GM10847 (cell line): ENCODE measurements around the gene CD7.

Experiments
- POLR2A ChIP-seq: IDR thresholded peaks from 2 replicates; pipeline ENCODE4 v1.6.1; 2011; ENCODE audit not compliant: insufficient read length; ENCODE audit errors: extremely low read depth

The CD7 gene

DNA sequence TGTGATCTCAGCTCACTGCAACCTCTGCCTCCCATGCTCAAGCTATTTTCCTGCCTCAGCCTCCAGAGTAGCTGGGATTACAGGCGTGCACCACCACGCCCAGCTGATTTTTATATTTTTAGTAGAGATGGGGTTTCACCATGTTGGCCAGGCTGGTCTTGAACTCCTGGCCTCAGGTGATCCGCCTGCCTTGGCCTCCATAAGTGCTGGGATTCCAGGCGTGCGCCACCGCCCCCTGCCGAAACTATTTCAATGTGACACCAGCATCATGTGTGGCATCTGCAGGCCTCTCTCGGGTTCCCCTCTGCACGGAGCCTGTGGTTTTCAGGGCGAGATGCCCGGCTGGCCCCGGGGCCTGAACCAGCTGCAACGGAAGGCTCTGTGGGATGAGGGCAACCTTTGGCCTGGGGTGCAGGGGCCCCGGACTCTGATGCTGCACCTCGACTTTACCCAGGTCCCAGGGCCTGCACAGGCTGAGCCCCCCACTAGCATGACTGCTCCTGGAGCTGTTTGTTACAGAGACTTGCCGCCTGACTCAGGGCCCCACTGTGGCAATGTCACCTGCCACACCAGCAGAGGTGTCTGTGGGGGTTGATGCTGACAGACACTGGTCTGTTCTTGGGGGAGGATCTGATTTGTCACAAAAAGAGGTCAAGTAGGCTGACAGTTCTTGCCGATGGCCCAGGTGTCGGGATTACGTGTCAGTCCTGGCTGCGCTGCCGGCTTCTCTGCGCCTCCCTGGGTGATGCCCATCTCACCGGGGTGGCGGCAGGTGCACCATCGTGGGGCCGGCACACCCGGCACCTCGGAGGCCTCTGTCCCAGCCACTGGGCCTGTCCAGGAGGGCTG lies 33.0 kb upstream of the CD7 start:
- no peak for TF ChIP-seq POLR2A

DNA sequence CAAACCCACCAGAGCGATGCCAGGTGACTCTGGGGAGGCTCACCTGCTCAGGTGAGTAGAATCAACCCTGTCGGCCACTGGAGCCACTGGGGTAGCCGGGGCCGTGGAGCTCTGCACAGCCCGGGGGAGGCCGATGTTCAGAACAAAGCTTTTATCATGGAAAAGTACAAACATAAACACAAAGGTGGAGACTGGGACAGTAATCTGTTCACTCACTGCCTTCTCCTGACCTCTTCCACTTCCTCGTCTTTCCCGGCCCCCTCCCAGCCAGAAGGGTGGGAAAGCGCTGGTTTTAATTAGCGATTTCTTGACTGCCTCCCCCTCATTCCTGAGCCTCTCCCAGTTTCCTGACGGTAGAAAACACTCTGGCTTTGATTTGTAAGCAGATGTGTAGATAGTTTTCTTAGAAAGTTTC lies 31.9 kb upstream of the CD7 start:
- TF ChIP-seq POLR2A = no peak

DNA sequence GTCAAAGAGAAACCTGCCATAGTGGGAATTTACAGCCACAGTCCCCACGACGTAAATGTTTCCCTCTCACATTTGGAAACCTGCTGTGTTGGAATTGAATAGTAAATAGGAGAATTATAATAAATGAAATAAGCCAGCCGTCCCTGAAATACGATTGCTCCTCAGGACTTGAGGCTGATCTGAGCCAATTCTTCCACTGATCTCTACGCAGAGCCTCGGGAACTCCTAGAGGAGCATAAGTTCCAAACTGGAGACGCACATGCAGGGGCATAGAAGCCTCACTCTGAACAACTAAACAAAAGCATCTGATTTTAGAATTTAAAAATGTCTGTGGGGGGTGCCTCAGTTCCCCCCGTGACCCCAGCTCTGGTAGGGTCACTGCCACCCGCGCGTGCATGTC lies 31.5 kb upstream of the CD7 start:
- no peak for TF ChIP-seq POLR2A

DNA sequence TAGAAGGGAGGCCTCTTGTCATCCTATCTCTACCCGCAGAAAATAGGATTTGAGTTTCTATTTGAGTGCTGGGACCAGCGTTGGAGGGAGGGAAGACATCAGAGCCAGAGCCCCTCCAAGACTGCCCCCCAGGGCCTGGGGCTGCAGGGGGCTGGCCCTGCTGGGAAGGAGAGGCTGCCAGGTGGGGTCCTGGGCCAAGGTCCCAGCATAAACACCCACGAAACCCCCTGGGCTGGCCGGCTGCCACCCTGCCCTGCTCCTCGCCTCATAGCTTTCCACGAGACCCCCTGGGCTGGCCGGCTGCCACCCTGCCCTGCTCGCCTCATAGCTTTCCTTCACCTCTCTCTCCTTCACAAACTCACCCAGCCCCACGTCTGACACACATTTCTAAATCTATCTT lies 31.0 kb upstream of the CD7 start:
- TF ChIP-seq POLR2A = no peak

DNA sequence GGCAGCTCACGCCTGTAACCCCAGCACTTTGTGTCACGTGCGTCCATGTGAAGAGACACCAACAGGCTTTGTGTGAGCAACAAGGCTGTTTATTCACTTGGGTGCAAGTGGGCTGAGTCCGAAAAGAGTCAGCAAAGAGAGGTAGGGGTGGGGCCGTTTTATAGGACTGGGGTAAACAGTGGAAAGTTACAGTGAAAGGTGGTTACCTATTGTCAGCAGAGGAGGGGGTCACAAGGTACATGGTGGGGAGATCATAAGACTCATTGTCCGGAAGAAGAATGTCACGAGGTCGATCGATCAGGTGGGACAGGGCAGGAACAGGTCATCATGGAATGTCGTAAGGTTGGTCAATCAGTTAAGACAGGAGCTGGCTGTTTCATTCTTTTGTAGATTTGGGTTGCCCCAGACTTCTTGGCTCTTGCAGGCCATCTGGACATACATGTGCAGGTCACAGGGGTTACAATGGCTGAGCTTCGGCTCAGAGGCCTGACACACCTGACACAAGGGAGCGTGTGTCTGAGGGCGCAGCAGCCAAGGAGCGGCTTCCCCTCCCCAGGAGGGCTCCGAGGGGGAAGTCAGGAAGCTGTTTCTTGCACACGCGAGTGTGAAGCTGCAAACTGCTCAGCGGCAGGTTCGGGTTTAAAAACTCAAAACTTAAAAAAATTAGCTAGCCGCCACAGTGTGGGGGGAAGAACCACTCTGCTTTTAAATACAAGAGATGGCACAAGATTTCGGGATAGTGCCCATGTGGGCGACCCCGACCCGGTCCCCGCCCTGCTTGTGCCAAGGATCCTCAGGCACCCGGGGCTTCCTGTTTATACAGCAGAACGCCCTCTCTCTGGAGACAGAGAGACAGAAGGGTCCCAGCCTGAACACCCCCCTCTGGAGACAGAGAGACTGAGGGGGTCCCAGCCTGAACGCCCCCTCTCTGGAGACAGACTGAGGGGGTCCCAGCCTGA lies 29.2 kb upstream of the CD7 start:
- TF ChIP-seq POLR2A = no peak

DNA sequence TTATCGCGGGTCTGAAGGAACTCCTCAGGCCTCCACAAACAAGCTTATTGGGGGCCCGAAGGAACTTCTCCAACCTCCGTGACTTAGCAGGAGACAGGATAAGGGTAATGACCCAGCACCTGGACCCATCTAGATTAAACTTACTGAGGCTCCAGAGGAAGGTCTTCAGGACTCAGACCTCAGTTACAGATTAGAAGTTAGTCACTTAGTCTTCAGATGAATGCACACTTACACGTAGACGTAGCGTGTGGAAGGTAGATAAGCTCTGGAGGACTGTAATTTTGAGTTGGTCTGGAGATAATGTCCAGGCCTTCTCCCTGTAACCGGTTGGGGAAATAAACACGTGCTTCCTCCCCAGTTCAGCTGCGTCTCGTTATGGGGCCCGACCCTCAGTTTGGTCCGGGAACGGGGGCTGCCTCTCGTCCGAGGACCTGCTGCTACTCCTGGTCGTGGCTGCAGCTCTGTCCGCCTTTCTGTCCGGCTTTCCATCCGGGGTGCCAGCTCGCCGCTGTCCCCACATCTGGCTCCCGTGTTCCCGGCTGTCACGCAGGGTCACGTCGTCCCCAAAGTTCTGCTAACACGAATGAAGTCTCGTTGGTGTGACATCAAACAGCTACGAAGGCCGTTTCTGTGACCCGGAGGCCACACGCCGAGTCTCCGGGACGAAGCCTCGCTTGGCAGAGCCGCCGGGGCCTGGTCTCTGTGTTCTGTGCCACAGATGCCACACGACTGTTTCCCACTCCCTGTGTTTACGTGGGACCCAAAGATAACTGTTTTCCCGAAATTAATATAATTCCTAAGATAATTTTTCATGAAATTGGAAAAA lies 28.0 kb upstream of the CD7 start:
- TF ChIP-seq POLR2A = no peak

DNA sequence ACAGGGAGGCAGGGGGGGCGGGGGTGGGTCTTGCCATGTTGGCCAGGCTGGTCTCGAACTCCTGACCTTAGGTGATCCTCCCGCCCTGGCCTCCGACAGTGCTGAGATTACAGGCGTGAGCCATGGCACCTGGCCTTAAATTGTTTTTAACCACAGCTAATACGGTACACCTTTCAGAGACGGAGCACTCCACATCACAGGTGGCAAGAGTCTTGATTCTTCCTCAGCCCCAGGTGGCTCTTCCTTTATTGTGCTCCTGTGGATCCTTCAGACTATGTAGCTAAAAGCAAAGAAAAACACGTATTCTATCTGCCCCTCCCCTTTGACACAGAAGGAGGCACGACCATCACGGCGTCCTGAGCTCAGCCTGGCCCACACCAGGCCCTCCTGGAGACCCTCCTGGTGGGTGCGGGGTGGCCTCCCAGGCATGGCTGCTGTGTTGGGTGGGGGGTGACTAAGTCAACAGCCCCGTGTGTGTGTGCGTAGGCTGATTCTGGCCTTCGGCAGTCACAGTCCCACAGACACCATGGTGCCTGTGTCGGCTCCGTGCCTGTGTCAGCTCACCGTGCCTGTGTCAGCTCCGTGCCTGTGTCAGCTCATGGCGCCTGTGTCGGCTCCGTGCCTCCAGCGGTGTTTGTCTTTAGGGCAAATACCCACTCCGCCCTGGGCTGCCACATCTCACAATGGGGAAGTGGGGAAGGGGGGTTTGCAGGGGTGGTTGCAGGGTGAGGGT lies 26.9 kb upstream of the CD7 start:
- TF ChIP-seq POLR2A = no peak

DNA sequence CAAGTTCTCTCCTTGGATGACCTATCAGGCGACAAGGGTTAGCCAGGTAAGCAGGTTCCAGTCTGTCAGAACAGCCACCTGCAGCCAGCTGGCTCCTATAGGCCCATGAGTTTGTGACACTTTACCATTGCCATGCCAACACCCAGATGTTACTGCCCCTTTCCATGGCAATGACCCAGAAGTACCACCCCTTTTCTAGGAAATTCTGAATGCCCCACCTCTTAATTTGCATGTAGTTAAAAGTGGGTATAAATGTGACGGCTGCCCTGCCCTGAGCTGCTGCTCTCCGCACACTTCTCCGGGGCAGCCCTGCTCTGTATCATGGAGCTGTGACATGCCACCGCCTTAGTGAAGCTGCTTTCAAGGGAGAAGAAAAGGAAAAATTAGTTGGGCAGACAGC lies 26.2 kb upstream of the CD7 start:
- no peak for TF ChIP-seq POLR2A

DNA sequence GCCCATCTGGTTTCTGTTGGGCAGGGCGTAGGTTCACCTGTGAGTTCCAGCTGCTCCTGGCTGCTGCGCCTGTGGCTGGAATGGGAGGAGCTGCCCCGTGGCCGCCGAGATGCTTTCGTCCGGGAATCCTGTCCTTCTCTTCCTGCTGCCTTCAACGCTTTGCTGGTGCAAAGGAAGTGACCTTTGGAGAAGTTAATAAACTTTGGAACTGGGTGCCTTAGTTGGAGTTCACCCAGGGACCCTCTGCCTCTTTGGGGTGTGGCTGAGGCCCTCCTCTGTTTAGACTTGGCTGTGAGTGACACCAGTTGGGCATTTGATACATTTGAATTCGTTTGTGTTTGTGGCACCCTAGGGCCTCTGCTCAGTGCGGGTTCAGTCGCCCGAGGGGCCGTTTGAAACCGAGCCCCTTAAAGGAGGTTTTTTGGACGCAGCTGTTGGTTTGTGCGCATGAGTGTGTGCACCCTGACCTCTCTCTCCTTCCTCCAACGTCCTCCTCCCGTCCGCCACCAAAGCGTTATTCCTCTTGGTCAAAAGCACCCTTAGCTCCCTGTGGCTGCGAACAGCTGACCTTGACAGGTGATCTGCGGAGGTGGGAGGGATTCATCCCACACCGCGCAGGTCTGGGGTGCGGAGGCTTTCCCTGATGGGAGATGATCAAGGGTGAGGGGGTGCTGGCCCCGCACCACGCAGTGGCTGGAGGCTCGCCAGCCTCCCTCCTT lies 25.1 kb upstream of the CD7 start:
- TF ChIP-seq POLR2A = no peak

DNA sequence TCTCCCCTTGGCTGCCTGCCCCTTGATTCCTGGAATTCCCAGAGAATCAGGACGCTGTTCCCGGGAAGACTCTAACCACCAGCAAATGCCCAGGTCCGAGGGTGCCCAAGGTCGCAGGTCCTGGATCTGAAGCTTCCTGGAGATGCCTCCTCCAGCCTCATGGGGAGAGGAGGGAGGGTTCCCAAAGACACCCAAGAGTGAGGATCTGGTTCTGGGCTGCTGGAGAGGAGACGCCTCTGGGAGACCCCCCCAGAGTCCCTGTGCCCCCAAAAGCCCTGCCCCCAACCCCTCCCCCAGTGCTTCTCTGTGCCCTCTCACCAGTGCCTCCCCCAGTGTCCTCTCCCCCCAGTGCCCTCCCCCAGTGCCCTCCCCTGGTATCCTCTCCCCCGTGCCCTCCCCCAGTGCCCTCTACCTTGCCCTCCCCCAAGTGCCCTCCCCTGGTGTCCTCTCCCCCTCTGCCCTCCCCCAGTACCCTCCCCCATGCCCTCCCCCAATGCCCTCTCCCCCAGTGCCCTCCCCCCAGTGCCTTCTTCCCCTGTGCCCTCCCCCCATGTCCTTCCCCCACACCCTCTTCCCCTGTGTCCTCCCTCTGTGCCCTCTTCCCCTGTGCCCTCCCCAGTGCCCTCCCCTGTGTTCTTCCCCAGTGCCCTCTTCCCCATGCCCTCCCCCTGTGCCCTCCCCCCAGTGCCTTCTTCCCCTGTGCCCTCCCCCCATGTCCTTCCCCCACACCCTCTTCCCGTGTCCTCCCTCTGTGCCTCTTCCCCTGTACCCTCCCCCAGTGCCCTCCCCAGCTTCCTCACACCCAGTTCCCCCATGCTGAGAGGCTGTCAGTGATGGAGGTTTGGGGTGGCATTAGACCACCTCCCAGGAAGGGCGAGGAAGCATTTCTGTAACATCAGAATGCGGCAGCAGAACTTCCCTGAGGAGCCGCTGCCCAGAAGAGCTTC lies 22.5 kb upstream of the CD7 start:
- TF ChIP-seq POLR2A = no peak

DNA sequence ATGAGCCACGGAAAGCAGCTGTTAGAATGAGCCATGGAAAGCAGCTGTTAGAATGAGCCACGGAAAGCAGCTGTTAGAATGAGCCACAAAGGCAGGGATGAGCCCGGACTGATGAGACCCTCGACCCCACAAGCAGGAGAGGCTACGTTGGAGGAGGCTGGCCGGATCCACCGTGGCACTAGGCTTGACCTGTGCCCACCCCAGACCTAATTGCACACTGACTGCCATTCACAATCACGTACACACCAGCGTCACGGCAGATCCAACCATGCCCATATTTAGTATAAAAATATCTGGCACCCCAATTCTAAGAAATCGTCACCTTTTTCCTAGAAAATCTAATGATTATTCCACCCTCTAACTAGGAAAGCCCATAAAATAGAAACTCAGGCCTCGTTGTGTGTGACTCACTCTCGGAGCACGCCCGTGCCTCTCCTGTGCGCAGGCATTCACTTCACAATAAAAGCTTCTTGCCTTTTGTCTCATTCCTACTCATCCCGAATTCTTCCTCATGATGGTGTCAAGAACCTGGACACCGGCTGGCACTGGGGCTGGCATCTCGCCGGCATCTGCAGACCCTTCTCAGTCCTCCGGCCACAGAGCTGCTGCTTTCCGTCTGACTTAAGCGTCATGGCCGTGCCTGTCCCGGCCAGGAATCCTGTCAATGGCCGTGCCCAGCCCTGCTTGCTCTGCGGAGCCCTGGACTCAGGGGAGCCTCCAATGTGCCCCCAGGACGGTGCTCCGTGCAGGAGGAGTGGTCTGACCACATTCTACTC lies 21.6 kb upstream of the CD7 start:
- TF ChIP-seq POLR2A = no peak

DNA sequence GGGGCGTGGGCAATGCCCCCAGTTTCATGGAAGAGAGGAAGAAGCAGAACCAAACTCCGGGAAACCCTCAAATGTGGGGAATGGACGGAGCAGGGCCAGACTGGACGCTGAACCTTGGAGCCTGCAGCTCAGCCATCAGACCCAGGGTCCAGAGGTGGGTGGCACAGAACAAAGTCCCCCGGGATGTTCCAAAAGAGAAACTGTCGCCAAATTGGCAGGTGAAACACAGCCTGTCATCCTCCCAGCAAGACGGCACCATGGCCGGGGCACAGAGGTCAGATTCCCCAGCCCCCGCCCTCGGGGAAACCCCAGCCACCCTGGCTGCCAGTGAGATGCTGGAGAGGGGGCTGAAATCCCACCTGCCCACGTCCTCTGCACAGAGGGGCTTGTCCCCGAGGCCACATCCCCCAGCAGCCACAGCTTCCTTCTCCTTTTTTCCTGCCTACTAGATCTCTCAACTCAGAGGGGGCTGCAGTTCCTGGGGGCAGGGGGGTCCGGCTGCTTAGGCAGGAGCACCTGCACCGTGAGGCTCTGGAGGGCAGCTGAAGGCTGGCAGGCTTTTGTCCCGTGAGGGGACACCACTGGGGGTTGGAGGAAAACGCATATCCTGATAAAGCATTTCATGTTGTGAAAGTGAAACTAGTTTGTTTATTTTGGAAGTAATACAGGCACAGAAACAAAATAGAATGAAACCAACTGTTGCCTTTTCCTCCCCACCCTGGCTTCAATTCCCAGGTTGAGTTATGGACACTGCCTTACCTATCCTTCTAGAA lies 17.4 kb upstream of the CD7 start:
- TF ChIP-seq POLR2A = no peak

DNA sequence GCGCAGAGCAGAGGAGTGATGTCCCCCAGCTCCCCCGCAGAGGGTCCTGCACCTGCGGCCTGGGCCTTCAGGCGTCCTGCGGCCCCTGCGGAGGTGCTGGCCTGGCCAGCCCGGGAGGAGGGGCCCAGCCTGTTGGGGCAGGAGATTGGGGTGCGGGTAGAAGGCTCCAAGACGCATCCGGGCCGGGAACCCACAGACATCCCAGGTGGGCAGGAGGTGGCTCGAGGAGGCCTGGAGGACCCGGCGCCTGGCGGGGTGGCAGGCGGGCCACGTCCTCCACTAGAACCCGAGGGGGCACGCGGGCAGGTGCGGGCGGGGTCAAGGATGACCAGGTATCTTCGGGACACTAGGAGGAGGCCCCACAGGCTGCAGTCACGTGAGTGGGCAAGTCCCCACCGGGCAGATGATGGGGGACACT lies 16.8 kb upstream of the CD7 start:
- TF ChIP-seq POLR2A = no peak
